HEK293 (cell line): Measurements from ENCODE around the gene TLCD3A.

ENCODE experiments used
- MYNN ChIP-seq: fragments of 450-650 bp; formaldehyde crosslinking; IDR thresholded peaks from 2 replicates; pipeline ENCODE4 v1.5.1; 2016; ENCODE audit warnings: missing biosample characterization, missing genetic modification characterization, borderline replicate concordance
- ZNF416 ChIP-seq: fragments of 450-650 bp; formaldehyde crosslinking; IDR thresholded peaks from 2 replicates; pipeline ENCODE4 v1.5.1; 2016; ENCODE audit warnings: missing biosample characterization, missing genetic modification characterization
- TF ChIP-seq, protein P1 (sequence below): fragments of 450-650 bp; formaldehyde crosslinking; IDR thresholded peaks from 2 replicates; pipeline ENCODE4 v1.5.1; 2016; ENCODE audit warnings: missing biosample characterization, missing genetic modification characterization
- TF ChIP-seq, protein P2 (sequence below): fragments of 450-650 bp; formaldehyde crosslinking; IDR thresholded peaks from 2 replicates; pipeline ENCODE4 v1.5.1; 2016; ENCODE audit warnings: missing biosample characterization, missing genetic modification characterization

DNA sequence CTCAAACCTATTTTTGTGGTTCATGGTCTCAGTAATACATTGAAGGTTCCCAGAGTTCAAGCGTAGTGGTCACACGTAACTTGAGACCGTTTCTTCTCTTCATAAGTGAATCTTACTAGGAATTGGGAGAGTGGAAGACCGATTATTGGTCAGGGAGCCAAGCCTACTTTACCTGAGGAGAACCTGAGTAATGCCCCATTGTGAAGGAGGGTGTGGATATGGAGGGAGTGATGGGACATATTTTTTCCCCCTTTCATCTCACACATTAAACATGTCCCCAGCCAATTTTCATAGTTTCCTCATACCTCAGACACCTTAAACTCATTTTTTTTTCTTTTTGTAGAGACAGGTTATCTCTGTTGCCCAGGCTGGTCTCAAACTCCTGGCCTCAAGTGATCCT, 10.7 kb downstream of the TLCD3A start:
- no peak for TF ChIP-seq ZNF416 (tag by site-specific recombination)
- TF ChIP-seq, protein P1, sequence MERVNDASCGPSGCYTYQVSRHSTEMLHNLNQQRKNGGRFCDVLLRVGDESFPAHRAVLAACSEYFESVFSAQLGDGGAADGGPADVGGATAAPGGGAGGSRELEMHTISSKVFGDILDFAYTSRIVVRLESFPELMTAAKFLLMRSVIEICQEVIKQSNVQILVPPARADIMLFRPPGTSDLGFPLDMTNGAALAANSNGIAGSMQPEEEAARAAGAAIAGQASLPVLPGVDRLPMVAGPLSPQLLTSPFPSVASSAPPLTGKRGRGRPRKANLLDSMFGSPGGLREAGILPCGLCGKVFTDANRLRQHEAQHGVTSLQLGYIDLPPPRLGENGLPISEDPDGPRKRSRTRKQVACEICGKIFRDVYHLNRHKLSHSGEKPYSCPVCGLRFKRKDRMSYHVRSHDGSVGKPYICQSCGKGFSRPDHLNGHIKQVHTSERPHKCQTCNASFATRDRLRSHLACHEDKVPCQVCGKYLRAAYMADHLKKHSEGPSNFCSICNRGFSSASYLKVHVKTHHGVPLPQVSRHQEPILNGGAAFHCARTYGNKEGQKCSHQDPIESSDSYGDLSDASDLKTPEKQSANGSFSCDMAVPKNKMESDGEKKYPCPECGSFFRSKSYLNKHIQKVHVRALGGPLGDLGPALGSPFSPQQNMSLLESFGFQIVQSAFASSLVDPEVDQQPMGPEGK (tag by site-specific recombination) = no peak
- no peak for TF ChIP-seq MYNN (tag by site-specific recombination)
- TF ChIP-seq, protein P2, sequence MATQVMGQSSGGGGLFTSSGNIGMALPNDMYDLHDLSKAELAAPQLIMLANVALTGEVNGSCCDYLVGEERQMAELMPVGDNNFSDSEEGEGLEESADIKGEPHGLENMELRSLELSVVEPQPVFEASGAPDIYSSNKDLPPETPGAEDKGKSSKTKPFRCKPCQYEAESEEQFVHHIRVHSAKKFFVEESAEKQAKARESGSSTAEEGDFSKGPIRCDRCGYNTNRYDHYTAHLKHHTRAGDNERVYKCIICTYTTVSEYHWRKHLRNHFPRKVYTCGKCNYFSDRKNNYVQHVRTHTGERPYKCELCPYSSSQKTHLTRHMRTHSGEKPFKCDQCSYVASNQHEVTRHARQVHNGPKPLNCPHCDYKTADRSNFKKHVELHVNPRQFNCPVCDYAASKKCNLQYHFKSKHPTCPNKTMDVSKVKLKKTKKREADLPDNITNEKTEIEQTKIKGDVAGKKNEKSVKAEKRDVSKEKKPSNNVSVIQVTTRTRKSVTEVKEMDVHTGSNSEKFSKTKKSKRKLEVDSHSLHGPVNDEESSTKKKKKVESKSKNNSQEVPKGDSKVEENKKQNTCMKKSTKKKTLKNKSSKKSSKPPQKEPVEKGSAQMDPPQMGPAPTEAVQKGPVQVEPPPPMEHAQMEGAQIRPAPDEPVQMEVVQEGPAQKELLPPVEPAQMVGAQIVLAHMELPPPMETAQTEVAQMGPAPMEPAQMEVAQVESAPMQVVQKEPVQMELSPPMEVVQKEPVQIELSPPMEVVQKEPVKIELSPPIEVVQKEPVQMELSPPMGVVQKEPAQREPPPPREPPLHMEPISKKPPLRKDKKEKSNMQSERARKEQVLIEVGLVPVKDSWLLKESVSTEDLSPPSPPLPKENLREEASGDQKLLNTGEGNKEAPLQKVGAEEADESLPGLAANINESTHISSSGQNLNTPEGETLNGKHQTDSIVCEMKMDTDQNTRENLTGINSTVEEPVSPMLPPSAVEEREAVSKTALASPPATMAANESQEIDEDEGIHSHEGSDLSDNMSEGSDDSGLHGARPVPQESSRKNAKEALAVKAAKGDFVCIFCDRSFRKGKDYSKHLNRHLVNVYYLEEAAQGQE = no peak
